D721Med (cell line): ENCODE results near the gene MTHFD1L.

Source experiments
- DNase-seq: peaks from one replicate; pipeline ENCODE4 v3.0.0; 2011; ENCODE audit warnings: low spot score; ENCODE audit not compliant: insufficient read length
- FAIRE-seq: peaks from 2 replicates; lab custom pipeline; 2011; peaks lifted over from hg19 to GRCh38; lab: Jason Lieb, UNC
- TF ChIP-seq, protein P1 (sequence below): IDR thresholded peaks from 2 replicates; pipeline ENCODE4 v1.5.1; 2012; ENCODE audit warnings: mild to moderate bottlenecking, control low read depth; ENCODE audit not compliant: insufficient read depth; ENCODE audit errors: missing control alignments

Gene MTHFD1L

GRCh38 chr6:151021896-151022295 is 156.4 kb downstream of the MTHFD1L start:
- TF ChIP-seq, protein P1, sequence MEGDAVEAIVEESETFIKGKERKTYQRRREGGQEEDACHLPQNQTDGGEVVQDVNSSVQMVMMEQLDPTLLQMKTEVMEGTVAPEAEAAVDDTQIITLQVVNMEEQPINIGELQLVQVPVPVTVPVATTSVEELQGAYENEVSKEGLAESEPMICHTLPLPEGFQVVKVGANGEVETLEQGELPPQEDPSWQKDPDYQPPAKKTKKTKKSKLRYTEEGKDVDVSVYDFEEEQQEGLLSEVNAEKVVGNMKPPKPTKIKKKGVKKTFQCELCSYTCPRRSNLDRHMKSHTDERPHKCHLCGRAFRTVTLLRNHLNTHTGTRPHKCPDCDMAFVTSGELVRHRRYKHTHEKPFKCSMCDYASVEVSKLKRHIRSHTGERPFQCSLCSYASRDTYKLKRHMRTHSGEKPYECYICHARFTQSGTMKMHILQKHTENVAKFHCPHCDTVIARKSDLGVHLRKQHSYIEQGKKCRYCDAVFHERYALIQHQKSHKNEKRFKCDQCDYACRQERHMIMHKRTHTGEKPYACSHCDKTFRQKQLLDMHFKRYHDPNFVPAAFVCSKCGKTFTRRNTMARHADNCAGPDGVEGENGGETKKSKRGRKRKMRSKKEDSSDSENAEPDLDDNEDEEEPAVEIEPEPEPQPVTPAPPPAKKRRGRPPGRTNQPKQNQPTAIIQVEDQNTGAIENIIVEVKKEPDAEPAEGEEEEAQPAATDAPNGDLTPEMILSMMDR: no peak
- FAIRE-seq (no peak), DNase-seq (no peak)

DNA sequence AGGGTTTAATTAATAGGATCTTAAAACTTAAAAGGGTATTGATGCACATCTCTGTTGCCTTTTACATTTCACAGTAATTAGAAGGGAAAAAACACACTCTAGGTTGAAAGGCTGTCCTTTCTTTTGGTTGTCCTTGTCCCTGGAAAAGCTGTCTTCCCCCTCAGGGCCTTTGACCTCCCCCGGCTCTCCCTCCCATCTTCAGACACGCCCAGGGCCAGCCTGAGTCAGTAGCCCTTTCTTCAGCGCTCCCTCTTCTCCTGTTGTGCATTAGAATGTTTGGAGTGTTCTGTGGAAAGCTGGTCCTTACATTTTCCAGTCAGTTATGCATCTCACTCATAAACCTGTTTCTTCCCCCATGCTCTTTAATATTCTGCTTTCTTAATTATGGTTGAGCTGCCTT is 157.0 kb downstream of the MTHFD1L start:
- DNase-seq: no peak

GRCh38 chr6:151023342-151023741 is 157.8 kb downstream of the MTHFD1L start:
- TF ChIP-seq, protein P1: no peak
- FAIRE-seq (no peak), DNase-seq (no peak)

More for the DNA sequence above, 157.0 kb downstream of the MTHFD1L start:
- FAIRE-seq: no peak
- TF ChIP-seq, protein P1: no peak

DNA sequence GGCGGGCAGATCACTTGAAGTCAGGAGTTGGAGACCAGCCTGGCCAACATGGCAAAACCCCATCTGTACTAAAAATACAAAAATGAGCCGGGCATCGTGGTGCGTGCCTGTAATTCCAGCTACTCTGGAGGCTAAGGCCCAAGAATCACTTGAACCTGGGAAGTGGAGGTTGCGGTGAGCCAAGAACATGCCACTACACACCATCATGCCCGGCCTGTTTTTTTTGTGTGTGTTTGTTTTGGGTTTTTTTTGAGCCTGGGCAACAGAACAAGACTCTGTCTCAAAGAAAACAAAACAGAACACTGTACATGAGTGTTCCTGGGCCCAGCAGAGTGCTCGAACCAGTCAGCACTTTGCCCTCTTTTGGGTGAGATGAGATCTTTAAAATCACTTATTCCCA is 159.1 kb downstream of the MTHFD1L start:
- FAIRE-seq: no peak
- TF ChIP-seq, protein P1: no peak
- no peak for DNase-seq

- DNase-seq: no peak
- TF ChIP-seq, protein P1: no peak
- FAIRE-seq: no peak
These were observed 159.6 kb downstream of the MTHFD1L start for GRCh38 chr6:151025076-151025475.

DNA sequence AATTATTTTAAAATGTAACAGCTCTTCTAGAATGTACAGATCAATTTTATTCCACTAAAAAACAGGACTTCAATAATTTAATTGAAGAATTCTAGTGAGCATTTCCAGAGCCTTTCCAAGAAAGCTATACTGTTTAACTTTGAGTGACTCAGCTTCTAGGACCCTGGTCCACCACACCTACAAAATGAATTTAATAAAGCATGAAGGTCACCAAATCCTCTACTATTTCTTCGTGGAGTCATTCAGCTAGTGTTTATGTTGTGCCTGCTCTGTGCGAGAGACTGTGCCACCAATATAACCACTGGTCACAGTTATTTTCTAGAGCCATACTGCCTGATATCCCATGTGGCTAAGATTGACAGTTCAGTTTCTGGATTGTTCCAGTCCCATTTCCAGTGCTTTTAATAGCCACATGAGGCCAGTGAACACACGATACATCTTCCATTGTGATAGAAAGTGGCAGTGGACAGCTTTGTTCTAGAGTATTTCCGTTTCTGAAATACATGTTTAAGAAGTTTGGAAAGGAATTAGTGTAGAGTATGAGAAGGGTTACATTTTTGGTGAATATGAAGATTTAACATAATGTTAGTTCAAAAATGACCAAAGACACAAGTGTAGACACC is 160.7 kb downstream of the MTHFD1L start:
- FAIRE-seq (no peak), DNase-seq (no peak)
- TF ChIP-seq, protein P1: no peak

DNA sequence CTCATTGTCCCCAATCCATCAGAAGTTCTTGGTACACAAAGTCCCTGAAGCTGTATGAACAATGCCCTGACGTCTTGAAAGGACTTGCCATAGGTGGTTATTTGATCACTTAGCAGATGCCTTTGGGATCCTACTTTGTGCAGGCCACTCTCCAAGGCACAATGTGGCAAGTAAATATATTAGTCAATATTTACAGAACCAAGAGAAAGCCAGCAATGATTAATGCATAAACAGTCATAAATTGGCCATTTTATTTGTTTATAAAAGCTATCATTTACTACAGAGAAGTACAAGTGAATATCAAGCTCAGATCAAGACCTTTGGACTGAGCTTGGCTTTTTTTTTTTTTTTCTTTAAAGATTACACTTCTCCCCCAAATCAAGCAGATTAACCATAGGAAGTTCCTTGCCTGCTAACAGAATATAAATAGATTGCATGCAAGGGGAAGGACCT is 161.8 kb downstream of the MTHFD1L start:
- no peak for FAIRE-seq
- TF ChIP-seq, protein P1: no peak
- no peak for DNase-seq
